ENCODE results near the gene KIAA0753.

Gene KIAA0753

DNA sequence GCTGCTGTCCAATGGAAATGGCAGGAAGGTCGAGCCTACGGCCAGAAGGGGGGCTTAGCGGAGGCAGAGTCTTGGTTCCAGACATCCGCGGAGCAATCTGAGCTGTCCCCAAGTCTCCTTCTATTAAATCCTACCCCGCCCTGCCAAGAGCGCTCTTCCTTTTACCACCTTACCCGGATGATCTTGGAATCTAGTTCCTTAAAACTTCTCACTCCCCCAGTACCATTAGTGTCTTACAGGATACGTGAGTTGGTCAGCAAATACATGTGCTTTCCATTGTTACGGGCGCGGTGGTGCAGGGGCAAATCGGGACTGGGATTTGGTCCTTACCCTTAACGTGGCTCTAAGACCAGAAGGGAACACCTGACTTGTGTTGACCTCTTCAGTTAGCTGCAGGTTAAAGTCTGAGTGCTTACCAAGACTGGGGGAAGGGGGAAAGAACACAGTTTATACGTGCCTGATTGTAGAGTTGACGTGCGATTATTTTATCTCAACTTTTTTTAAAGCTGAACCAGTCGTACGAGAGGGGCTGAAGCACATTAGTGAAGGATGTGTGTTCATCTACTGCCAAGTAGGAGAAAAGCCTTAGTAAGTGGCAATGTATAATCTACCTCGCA is 844 bp upstream of the KIAA0753 start:
- CTCF ChIA-PET = interaction anchor here (1.2 to 2.1 kb wide), 3 partner anchors 10 to 363 kb away, joined by 3 to 6 read pairs (median 5); partner anchors contain the start of genes C17orf100 and MED31
- POLR2A ChIA-PET = no interaction called here
- no peak for DNase-seq (ENCODE audit: extremely low spot score)
- TF ChIP-seq, protein P1, sequence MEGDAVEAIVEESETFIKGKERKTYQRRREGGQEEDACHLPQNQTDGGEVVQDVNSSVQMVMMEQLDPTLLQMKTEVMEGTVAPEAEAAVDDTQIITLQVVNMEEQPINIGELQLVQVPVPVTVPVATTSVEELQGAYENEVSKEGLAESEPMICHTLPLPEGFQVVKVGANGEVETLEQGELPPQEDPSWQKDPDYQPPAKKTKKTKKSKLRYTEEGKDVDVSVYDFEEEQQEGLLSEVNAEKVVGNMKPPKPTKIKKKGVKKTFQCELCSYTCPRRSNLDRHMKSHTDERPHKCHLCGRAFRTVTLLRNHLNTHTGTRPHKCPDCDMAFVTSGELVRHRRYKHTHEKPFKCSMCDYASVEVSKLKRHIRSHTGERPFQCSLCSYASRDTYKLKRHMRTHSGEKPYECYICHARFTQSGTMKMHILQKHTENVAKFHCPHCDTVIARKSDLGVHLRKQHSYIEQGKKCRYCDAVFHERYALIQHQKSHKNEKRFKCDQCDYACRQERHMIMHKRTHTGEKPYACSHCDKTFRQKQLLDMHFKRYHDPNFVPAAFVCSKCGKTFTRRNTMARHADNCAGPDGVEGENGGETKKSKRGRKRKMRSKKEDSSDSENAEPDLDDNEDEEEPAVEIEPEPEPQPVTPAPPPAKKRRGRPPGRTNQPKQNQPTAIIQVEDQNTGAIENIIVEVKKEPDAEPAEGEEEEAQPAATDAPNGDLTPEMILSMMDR (IDR thresholded peaks at IDR 0.05; ENCODE audit: control extremely low read depth, extremely low read depth, low read depth, missing control alignments) = no peak

DNA sequence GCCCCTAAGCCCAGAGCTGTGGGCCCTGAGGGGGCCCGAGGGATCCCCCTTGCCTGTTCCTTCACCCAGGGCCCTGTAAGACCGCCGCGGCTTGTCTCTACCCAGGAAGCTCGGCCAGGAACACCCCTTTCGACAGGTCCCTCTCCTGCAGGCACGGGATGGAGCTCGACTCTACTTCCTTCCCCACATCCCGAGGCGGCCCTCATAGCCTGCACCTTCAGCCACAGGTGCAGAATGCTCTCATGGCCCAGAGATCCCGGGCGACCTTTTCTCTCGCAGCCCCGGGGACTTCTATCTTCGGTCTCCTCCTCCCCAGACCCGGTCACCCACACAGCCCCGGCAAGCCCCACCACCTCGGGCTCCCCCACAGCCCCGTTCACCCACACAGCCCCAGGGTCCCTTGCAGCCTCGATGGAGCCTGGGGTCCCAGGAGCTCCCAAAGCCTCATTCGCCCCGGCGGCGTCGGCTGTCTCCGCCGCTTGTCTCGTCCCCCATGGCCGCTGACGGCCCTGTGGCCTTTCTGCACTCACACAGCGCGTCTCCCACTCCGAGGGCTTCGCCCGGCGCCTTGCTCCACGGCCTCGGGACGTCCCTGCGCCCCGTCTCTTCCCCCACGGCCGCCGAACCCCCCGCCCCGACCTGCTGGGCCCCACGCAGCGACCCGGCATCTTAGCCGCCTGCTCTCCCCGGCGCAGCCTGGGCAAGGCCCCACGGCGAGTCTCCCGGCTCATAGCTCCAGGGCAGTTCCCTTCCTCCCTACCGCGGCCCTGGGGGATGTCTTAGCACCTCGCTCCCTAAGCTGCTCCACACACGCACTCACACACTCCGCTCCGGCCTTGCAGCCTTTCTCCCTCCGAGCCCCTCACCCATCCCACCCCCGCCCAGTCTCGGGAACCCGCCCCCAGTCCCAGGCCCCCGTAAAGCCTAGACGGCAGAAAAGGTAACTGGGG is 650 bp downstream of the KIAA0753 start:
- TF ChIP-seq, protein P1 (IDR thresholded peaks at IDR 0.05; ENCODE audit: control extremely low read depth, extremely low read depth, low read depth, missing control alignments) = no peak
- ChIA-PET POLR2A (no interaction called here), CTCF (interaction anchor here (0.9 to 2.1 kb wide), 2 partner anchors 9 to 167 kb away, joined by 3 to 9 read pairs; no protein-coding TSS in a partner anchor)
- DNase-seq (ENCODE audit: extremely low spot score) = peak; percentile 48

DNA sequence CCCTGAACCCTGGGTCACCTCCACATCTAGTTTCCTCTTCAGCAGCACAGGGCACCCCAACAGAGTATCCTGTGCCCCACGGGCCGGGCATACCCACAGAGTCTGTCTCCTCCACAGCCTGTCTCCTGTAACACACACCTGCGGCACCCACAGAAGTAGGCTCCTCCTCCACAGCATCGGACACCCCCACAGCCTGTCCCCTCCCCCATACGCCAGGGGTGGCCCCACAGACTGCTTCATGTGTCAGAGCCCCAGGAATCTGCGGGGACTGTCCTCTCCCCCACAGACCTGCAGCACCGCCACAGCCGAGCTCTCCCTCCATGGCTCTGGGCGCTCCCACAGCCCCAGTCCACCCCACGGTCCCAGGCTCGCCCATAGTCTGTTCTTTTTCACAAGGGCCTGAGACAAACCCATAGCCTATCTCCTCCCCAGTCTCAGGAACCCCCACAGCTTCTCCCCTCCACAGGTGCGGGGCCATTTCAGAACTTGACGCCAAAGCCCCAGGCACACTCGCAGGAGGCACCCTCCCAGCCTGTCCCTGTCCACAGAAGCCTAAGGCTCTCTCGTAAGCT is 1.4 kb downstream of the KIAA0753 start:
- ChIA-PET POLR2A (no interaction called here), CTCF (interaction anchor here (0.9 to 2.1 kb wide), 2 partner anchors 10 to 166 kb away, joined by 3 to 9 read pairs; no protein-coding TSS in a partner anchor)
- no peak for DNase-seq (ENCODE audit: extremely low spot score)
- TF ChIP-seq, protein P1 (IDR thresholded peaks at IDR 0.05; ENCODE audit: control extremely low read depth, extremely low read depth, low read depth, missing control alignments) = no peak

DNA sequence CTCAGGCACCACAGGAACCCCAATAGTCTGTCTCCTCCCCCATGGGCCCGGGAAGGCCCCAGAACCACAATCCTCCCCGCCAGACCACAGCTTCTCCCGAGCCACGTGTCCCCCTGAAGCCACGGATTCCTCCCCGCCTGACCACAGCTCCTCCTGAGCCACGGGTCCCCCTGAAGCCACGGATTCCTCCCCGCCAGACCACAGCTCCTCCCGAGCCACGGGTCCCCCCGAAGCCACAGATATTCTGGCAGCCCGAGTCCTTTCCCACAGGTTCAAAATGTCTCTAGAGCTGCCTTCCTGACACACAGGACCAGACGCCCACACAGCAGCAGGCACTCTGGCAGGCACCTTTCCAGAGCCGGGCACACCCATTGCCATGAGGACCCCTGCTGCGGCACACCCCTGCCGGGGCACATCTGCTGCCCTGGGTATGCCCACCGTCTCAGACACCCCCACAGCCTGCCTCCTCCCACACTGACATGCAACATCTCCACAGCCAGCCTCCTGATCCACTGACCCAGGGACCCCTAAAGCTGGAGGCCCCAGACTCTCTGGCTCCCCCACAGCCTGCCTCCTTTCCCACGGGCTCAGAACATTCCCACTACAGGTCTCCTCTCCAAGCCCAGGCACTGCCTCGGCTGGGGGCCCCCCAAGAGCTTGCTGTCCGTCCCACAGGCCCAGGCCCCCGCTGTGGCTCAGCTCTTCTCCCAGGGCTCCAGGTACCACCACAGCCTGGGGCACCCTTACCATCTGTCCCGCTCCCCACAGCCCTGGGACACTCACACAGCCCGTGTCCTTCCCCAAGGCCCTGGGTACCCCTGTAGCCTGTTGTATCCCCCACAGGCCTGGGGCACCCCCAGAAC is 2.2 kb downstream of the KIAA0753 start:
- CTCF ChIA-PET = interaction anchor here (0.9 to 2.1 kb wide), 2 partner anchors 10 to 165 kb away, joined by 3 to 9 read pairs; no protein-coding TSS in a partner anchor
- POLR2A ChIA-PET = no interaction called here
- no peak for DNase-seq (ENCODE audit: extremely low spot score)
- TF ChIP-seq, protein P1 (IDR thresholded peaks at IDR 0.05; ENCODE audit: control extremely low read depth, extremely low read depth, low read depth, missing control alignments) = no peak

DNA sequence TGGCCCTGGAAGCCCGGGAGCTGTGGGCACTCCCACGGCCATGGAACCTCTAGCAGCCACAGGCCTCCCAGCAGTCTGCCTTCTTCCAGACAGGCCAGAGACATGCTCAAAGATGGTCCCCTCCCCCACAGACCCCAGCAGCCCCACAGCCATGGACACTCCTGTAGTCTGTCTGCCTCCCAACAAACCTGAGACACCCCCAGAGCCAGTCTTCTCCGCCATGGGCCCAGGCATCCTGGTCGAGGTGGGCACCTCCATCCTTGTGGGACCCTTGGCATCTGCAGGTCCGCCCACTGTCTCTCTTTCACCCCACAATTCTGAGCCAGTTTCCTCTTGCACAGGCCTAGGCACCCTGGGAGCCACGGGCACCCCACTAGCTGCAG is 3.1 kb downstream of the KIAA0753 start:
- POLR2A ChIA-PET = no interaction called here
- CTCF ChIA-PET = no interaction called here
- TF ChIP-seq, protein P1 (IDR thresholded peaks at IDR 0.05; ENCODE audit: control extremely low read depth, extremely low read depth, low read depth, missing control alignments) = no peak
- no peak for DNase-seq (ENCODE audit: extremely low spot score)

All from GM10248 (cell line).